ENCODE measurements around the gene TFF1. TPM values are rescaled to one million over a fixed set of nuclear protein-coding genes. Genes with fewer than 3 reads are reported as not detected.
"Not testable (repeated sequence)": the region's sequence is repeated elsewhere in the genome, so short reads cannot be mapped to it uniquely, and the experiment has no call there.

Gene TFF1
- not detected for total RNA-seq

- no peaks in the 10 kb centered on the region for H3K9me3 Mint-ChIP-seq
- peaks cover 0 to under 1% of the 10 kb centered on the region in 2 donors for H3K36me3 Mint-ChIP-seq
- DNase-seq (ENCODE audit: low spot score in 2 of 2) (no peak), ATAC-seq (no peak)
- H3K27ac Mint-ChIP-seq: peak within 1 kb of the TSS in 1 of 2 donors; percentile 87
Observed at GRCh38 chr21:42366292-42367010, at the start of gene TFF1. Gene TFF1 (minus strand): TSS chr21:42366535. CDS start chr21:42366495, 40 bp downstream.

- DNase-seq (ENCODE audit: low spot score in 2 of 2): peak; percentile 87 to 95
- H3K27ac Mint-ChIP-seq: peak overlapping the region; percentile 93 to 94
- H3K36me3 Mint-ChIP-seq: peaks cover 28 to 65% of the 10 kb centered on the region in 2 donors
- H3K9me3 Mint-ChIP-seq: peaks cover 0 to 13% of the 10 kb centered on the region in 2 donors
- ATAC-seq: peak; percentile 88 to 90
Observed at GRCh38 chr21:42414928-42415769, 48.8 kb upstream of the TFF1 start.

- Mint-ChIP-seq H3K36me3 (peaks cover 30 to 65% of the 10 kb centered on the region in 2 donors), H3K27ac (peak overlapping the region; percentile 93 to 94), H3K9me3 (peaks cover 0 to 9% of the 10 kb centered on the region in 2 donors)
- no peak for DNase-seq (ENCODE audit: low spot score in 2 of 2)
- no peak for ATAC-seq
Observed at GRCh38 chr21:42414553-42414927, 48.2 kb upstream of the TFF1 start.

GRCh38 chr21:42414066-42414465 is 47.7 kb upstream of the TFF1 start:
- Mint-ChIP-seq H3K36me3 (peaks cover 25 to 65% of the 10 kb centered on the region in 2 donors), H3K9me3 (peaks cover 0 to 4% of the 10 kb centered on the region in 2 donors), H3K27ac (peak overlapping the region; percentile 93 to 94)
- ATAC-seq (no peak), DNase-seq (ENCODE audit: low spot score in 2 of 2) (no peak)

GRCh38 chr21:42413500-42413899 is 47.2 kb upstream of the TFF1 start:
- peak; percentile 40 to 58 for DNase-seq (ENCODE audit: low spot score in 2 of 2)
- peak overlapping the region; percentile 52 to 93 for H3K27ac Mint-ChIP-seq
- peaks cover 0 to 4% of the 10 kb centered on the region in 2 donors for H3K9me3 Mint-ChIP-seq
- peak; percentile 20 to 23 for ATAC-seq
- peaks cover 20 to 59% of the 10 kb centered on the region in 2 donors for H3K36me3 Mint-ChIP-seq

- ATAC-seq: no peak
- Mint-ChIP-seq H3K9me3 (peaks cover 0 to 4% of the 10 kb centered on the region in 2 donors), H3K36me3 (peaks cover 16 to 55% of the 10 kb centered on the region in 2 donors), H3K27ac (peak overlapping the region in 1 of 2 donors; percentile 93)
- DNase-seq (ENCODE audit: low spot score in 2 of 2): no peak
Observed at GRCh38 chr21:42413093-42413492, 46.8 kb upstream of the TFF1 start.

GRCh38 chr21:42412636-42412933 is 46.2 kb upstream of the TFF1 start:
- H3K36me3 Mint-ChIP-seq: peaks cover 14 to 52% of the 10 kb centered on the region in 2 donors
- DNase-seq (ENCODE audit: low spot score in 2 of 2) (no peak), ATAC-seq (no peak)
- peaks cover 0 to 2% of the 10 kb centered on the region in 2 donors for H3K9me3 Mint-ChIP-seq
- peak overlapping the region in 1 of 2 donors; percentile 17 for H3K27ac Mint-ChIP-seq

- peak overlapping the region in 1 of 2 donors; percentile 17 for H3K27ac Mint-ChIP-seq
- peaks cover 11 to 52% of the 10 kb centered on the region in 2 donors for H3K36me3 Mint-ChIP-seq
- peak in 1 of 2 donors; percentile 48 for DNase-seq (ENCODE audit: low spot score in 2 of 2)
- ATAC-seq: no peak
- H3K9me3 Mint-ChIP-seq: no peaks in the 10 kb centered on the region
Observed at GRCh38 chr21:42411891-42412635, 45.7 kb upstream of the TFF1 start.

GRCh38 chr21:42411197-42411869 is 45.0 kb upstream of the TFF1 start:
- Mint-ChIP-seq H3K27ac (no peak overlapping the region), H3K9me3 (no peaks in the 10 kb centered on the region), H3K36me3 (peaks cover 19 to 52% of the 10 kb centered on the region in 2 donors)
- ATAC-seq (no peak), DNase-seq (ENCODE audit: low spot score in 2 of 2) (peak in 1 of 2 donors; percentile 14)

GRCh38 chr21:42409366-42409765 is 43.0 kb upstream of the TFF1 start:
- Mint-ChIP-seq H3K36me3 (peaks cover 38 to 58% of the 10 kb centered on the region in 2 donors), H3K9me3 (no peaks in the 10 kb centered on the region), H3K27ac (no peak overlapping the region)
- DNase-seq (ENCODE audit: low spot score in 2 of 2) (peak in 1 of 2 donors; percentile 16), ATAC-seq (no peak)

- DNase-seq (ENCODE audit: low spot score in 2 of 2); H3K9me3 Mint-ChIP-seq; ATAC-seq; H3K27ac Mint-ChIP-seq: not testable (repeated sequence)
- peaks cover 36 to 56% of the 10 kb centered on the region in 2 donors for H3K36me3 Mint-ChIP-seq
Observed at GRCh38 chr21:42408718-42409117, 42.4 kb upstream of the TFF1 start.

- no peak for DNase-seq (ENCODE audit: low spot score in 2 of 2)
- peaks cover 36 to 53% of the 10 kb centered on the region in 2 donors for H3K36me3 Mint-ChIP-seq
- H3K9me3 Mint-ChIP-seq: no peaks in the 10 kb centered on the region
- no peak for ATAC-seq
- H3K27ac Mint-ChIP-seq: peak overlapping the region; percentile 81 to 95
Observed at GRCh38 chr21:42407476-42407875, 41.1 kb upstream of the TFF1 start.

- no peak for ATAC-seq
- Mint-ChIP-seq H3K36me3 (peaks cover 40 to 57% of the 10 kb centered on the region in 2 donors), H3K9me3 (peaks cover 3 to 4% of the 10 kb centered on the region in 2 donors), H3K27ac (peak overlapping the region; percentile 81 to 95)
- DNase-seq (ENCODE audit: low spot score in 2 of 2): no peak
Observed at GRCh38 chr21:42406866-42407265, 40.5 kb upstream of the TFF1 start.

- DNase-seq (ENCODE audit: low spot score in 2 of 2) (peak in 1 of 2 donors; percentile 41), ATAC-seq (peak; percentile 72 to 78)
- Mint-ChIP-seq H3K9me3 (peaks cover 9% of the 10 kb centered on the region in 2 donors), H3K27ac (peak overlapping the region; percentile 81 to 95), H3K36me3 (peaks cover 45 to 64% of the 10 kb centered on the region in 2 donors)
Observed at GRCh38 chr21:42406201-42406621, 39.9 kb upstream of the TFF1 start.

GRCh38 chr21:42405064-42406013 is 39.0 kb upstream of the TFF1 start:
- DNase-seq (ENCODE audit: low spot score in 2 of 2) (no peak), ATAC-seq (peak; percentile 16 to 42)
- H3K36me3 Mint-ChIP-seq: peaks cover 45 to 64% of the 10 kb centered on the region in 2 donors
- peak overlapping the region; percentile 93 to 95 for H3K27ac Mint-ChIP-seq
- peaks cover 9% of the 10 kb centered on the region in 2 donors for H3K9me3 Mint-ChIP-seq

Data from activated naive CD4-positive, alpha-beta T cell treated with anti-CD3 and anti-CD28 coated beads, Interleukin-2, amount 50 U/mL, for 72 hours (primary cell).